ENCODE data around the gene TBX6.
A peak's percentile ranks its signal among the peaks of the same experiment; 100 is the strongest.

Gene TBX6

DNA sequence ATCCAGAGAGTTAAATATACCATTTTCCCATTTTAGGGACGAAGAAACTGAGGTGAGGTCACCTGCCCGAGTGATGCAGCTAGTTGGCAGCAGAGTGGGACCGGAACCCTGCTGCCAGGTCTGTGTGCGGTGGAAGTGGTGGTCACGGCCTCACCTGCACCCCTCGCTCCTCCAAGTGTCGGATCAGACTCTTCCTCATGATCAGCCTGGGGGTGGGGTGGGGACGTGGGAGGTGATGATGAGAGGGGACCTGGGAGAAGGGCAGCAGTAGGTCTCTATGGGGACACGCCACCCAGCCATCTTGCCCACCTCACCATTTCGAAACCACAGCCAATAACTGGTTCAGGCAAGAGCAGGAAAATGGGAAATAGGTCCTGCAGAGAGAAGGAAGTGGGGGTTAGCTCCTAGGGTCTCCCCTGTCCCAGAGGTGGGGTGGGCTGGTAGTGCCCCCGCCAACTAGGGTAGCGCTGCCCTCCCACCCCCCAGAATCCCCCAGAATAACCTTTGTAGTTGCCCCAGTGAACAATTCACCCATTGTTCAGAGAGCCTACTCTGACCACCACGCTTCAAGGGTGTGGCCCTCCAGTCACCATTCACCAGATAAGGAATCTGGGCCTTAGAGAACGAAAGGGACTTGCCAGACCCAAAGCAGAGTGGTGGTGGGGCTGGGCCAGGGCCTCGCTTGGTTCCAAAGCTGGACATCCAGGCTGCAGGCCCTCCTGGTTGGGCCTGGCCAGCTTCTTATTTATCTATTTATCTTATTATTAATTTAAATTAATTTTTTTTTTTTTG lies 16.5 kb upstream of the TBX6 start:
- H2BK12ac ChIP-seq (ENCODE audit: low read length in 2 of 2) = no peak overlapping the region
- no peak overlapping the region for H2BK15ac ChIP-seq (ENCODE audit: low read depth, poor library complexity, severe bottlenecking)
- WGBS = 94% methylated on average over 12 of the region's 15 CpGs

DNA sequence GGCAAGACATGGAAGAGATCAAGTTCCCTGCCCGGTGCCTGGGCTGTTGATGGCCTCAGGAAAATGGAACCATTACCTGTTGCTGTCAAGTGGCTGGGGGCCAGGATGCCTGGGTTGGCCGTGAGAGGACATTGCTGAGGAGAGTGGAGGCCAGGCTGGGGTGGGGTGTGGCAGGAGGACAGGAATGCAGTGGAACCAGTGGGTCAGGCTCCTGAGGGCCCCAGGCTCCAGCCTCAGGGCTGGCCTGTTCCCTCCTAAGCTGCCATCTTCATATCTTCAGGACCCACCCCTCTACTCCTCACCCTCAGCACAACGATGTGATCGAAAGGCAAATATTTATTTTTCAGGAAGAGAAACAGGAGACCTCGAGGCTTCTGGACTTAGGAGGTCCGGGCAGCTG lies 12.8 kb upstream of the TBX6 start:
- Histone ChIP-seq H2AK5ac (ENCODE audit: low read length, severe bottlenecking) (no peak overlapping the region), H3K4me3 (ENCODE audit: insufficient read depth in 1 of 2, low read depth in 1 of 2, low read length in 2 of 2) (no peak overlapping the region), H3K36me3 (ENCODE audit: control insufficient read depth in 1 of 2, insufficient read depth in 2 of 2, low read depth in 1 of 2, low read length in 2 of 2) (peaks cover 37 to 53% of the 10 kb centered on the region in 2 experiments), H2AFZ (ENCODE audit: low read depth, low read length) (no peak overlapping the region), H3K4ac (ENCODE audit: low read depth in 1 of 2, low read length in 2 of 2) (no peak overlapping the region), H4K8ac (ENCODE audit: low read length) (no peak overlapping the region), H2BK5ac (ENCODE audit: low read depth, low read length, poor library complexity, severe bottlenecking) (no peak overlapping the region), H3K27me3 (ENCODE audit: control insufficient read depth in 1 of 2, insufficient read depth in 1 of 2, low read length in 2 of 2) (no peaks in the 10 kb centered on the region), H3K23ac (ENCODE audit: low read length in 2 of 2) (no peak overlapping the region), H3K79me1 (replicated peaks; ENCODE audit: low read length, poor library complexity, severe bottlenecking) (no peaks in the 10 kb centered on the region), H2BK120ac (ENCODE audit: low read depth, low read length) (no peak overlapping the region), H2BK15ac (ENCODE audit: low read depth, poor library complexity, severe bottlenecking) (no peak overlapping the region), H2BK12ac (ENCODE audit: low read length in 2 of 2) (no peak overlapping the region), H3K4me1 (ENCODE audit: control insufficient read depth, insufficient read depth, low read depth, low read length) (no peaks in the 10 kb centered on the region), H3K4me2 (ENCODE audit: low read length, poor library complexity, severe bottlenecking) (no peak overlapping the region), H3K9ac (ENCODE audit: low read length) (no peak overlapping the region), H3K9me3 (ENCODE audit: control insufficient read depth, low read length) (no peaks in the 10 kb centered on the region), H3K14ac (ENCODE audit: low read length in 2 of 2) (no peak overlapping the region), H4K91ac (ENCODE audit: low read length) (no peak overlapping the region), H3K18ac (ENCODE audit: low read depth in 1 of 2, low read length in 2 of 2) (no peak overlapping the region), H3K27ac (ENCODE audit: low read length, poor library complexity, severe bottlenecking) (no peak overlapping the region)
- no peak for DNase-seq
- 94% methylated on average over 5 of the region's 6 CpGs for WGBS

More for the DNA sequence above, 16.5 kb upstream of the TBX6 start:
- H2AFZ ChIP-seq (ENCODE audit: low read depth, low read length) = no peak overlapping the region
- H3K4me1 ChIP-seq (ENCODE audit: control insufficient read depth, insufficient read depth, low read depth, low read length) = peaks cover 6% of the 10 kb centered on the region
- H3K9ac ChIP-seq (ENCODE audit: low read length) = no peak overlapping the region
- H2BK120ac ChIP-seq (ENCODE audit: low read depth, low read length) = no peak overlapping the region
- H4K91ac ChIP-seq (ENCODE audit: low read length) = no peak overlapping the region
- no peak overlapping the region for H3K14ac ChIP-seq (ENCODE audit: low read length in 2 of 2)
- H3K4me2 ChIP-seq (ENCODE audit: low read length, poor library complexity, severe bottlenecking) = no peak overlapping the region
- H3K4ac ChIP-seq (ENCODE audit: low read depth in 1 of 2, low read length in 2 of 2) = no peak overlapping the region
- no peak for DNase-seq
- H3K18ac ChIP-seq (ENCODE audit: low read depth in 1 of 2, low read length in 2 of 2) = no peak overlapping the region
- H2BK5ac ChIP-seq (ENCODE audit: low read depth, low read length, poor library complexity, severe bottlenecking) = no peak overlapping the region
- H3K9me3 ChIP-seq (ENCODE audit: control insufficient read depth, low read length) = no peaks in the 10 kb centered on the region
- no peak overlapping the region for H2AK5ac ChIP-seq (ENCODE audit: low read length, severe bottlenecking)
- no peak overlapping the region for H4K8ac ChIP-seq (ENCODE audit: low read length)
- H3K4me3 ChIP-seq (ENCODE audit: insufficient read depth in 1 of 2, low read depth in 1 of 2, low read length in 2 of 2) = no peak overlapping the region
- no peak overlapping the region for H3K27ac ChIP-seq (ENCODE audit: low read length, poor library complexity, severe bottlenecking)
- no peak overlapping the region for H3K23ac ChIP-seq (ENCODE audit: low read length in 2 of 2)
- H3K27me3 ChIP-seq (ENCODE audit: control insufficient read depth in 1 of 2, insufficient read depth in 1 of 2, low read length in 2 of 2) = no peaks in the 10 kb centered on the region
- H3K36me3 ChIP-seq (ENCODE audit: control insufficient read depth in 1 of 2, insufficient read depth in 2 of 2, low read depth in 1 of 2, low read length in 2 of 2) = peaks cover 54 to 76% of the 10 kb centered on the region in 2 experiments
- H3K79me1 ChIP-seq (replicated peaks; ENCODE audit: low read length, poor library complexity, severe bottlenecking) = no peaks in the 10 kb centered on the region

DNA sequence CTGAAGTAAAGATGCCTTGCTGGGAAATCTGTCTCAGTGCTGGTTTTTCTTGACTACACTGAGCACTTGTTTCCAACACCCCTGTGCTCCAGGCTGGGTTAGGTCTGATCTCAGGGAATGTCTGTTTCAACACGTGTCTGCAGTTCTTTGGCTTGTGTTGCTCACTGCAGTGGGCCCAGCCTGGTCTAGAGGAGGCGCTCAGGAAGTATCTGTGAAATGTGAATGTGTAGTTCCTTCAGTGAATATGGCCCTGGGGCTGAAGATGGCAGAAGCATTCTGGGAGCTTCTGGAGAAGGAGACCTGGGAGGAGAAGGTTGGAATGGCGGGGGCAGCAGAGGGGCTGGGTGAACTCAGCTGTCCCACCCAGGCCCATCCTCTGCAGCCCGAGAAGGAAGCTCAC lies 12.4 kb upstream of the TBX6 start:
- H3K9me3 ChIP-seq (ENCODE audit: control insufficient read depth, low read length) = no peaks in the 10 kb centered on the region
- H3K4ac ChIP-seq (ENCODE audit: low read depth in 1 of 2, low read length in 2 of 2) = no peak overlapping the region
- no peak overlapping the region for H3K18ac ChIP-seq (ENCODE audit: low read depth in 1 of 2, low read length in 2 of 2)
- no peak overlapping the region for H3K9ac ChIP-seq (ENCODE audit: low read length)
- no peak overlapping the region for H4K8ac ChIP-seq (ENCODE audit: low read length)
- no peak overlapping the region for H2AK5ac ChIP-seq (ENCODE audit: low read length, severe bottlenecking)
- H2AFZ ChIP-seq (ENCODE audit: low read depth, low read length) = no peak overlapping the region
- no peak overlapping the region for H2BK15ac ChIP-seq (ENCODE audit: low read depth, poor library complexity, severe bottlenecking)
- no peak overlapping the region for H2BK12ac ChIP-seq (ENCODE audit: low read length in 2 of 2)
- no peaks in the 10 kb centered on the region for H3K4me1 ChIP-seq (ENCODE audit: control insufficient read depth, insufficient read depth, low read depth, low read length)
- H3K4me2 ChIP-seq (ENCODE audit: low read length, poor library complexity, severe bottlenecking) = no peak overlapping the region
- H3K14ac ChIP-seq (ENCODE audit: low read length in 2 of 2) = no peak overlapping the region
- H3K36me3 ChIP-seq (ENCODE audit: control insufficient read depth in 1 of 2, insufficient read depth in 2 of 2, low read depth in 1 of 2, low read length in 2 of 2) = peaks cover 37 to 53% of the 10 kb centered on the region in 2 experiments
- no peak overlapping the region for H2BK120ac ChIP-seq (ENCODE audit: low read depth, low read length)
- no peaks in the 10 kb centered on the region for H3K79me1 ChIP-seq (replicated peaks; ENCODE audit: low read length, poor library complexity, severe bottlenecking)
- H2BK5ac ChIP-seq (ENCODE audit: low read depth, low read length, poor library complexity, severe bottlenecking) = no peak overlapping the region
- no peak overlapping the region for H3K27ac ChIP-seq (ENCODE audit: low read length, poor library complexity, severe bottlenecking)
- no peaks in the 10 kb centered on the region for H3K27me3 ChIP-seq (ENCODE audit: control insufficient read depth in 1 of 2, insufficient read depth in 1 of 2, low read length in 2 of 2)
- H3K4me3 ChIP-seq (ENCODE audit: insufficient read depth in 1 of 2, low read depth in 1 of 2, low read length in 2 of 2) = no peak overlapping the region
- no peak for DNase-seq
- H3K23ac ChIP-seq (ENCODE audit: low read length in 2 of 2) = no peak overlapping the region
- H4K91ac ChIP-seq (ENCODE audit: low read length) = no peak overlapping the region
- WGBS = 85% methylated on average over 4 of the region's 4 CpGs

DNA sequence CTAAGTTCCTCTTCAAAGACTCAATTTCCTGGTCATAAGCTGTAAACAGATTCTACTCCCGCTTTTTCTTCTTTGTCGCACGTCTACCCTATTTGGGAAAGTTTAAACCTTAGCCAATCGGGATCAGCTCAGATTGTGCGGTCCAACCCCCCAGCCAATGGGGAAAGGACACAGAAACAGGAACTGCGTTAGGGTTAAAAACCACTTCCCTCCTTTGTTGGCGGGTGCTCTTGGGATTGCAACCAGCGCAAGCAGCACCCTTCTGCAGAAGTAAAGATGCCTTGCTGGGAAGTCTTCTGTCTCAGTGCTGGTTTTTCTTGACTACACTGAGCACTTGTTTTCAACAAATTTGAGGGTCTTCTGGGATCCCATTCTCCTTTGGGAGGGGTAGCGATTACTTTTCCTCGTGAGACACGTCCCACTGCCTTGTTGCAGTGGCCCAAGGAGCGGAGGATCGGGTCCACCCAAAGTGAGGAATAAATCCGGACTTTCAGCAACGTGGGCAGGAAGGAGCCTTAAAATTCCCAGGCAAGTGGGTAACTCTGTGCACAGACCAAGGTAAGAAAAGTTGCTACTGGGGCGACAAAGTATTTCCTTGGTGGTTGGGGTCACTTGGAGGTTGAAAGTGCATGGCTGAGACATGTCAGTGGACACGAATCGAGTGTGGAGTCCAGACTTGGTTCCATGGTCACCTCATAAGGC lies 5.3 kb upstream of the TBX6 start:
- Histone ChIP-seq H3K4ac (ENCODE audit: low read depth in 1 of 2, low read length in 2 of 2) (peak overlapping the region; percentile 27 to 97), H3K23ac (ENCODE audit: low read length in 2 of 2) (no peak overlapping the region), H4K91ac (ENCODE audit: low read length) (peak overlapping the region; percentile 92), H3K27ac (ENCODE audit: low read length, poor library complexity, severe bottlenecking) (no peak overlapping the region), H2BK5ac (ENCODE audit: low read depth, low read length, poor library complexity, severe bottlenecking) (no peak overlapping the region), H2BK120ac (ENCODE audit: low read depth, low read length) (peak overlapping the region; percentile 29), H3K27me3 (ENCODE audit: control insufficient read depth in 1 of 2, insufficient read depth in 1 of 2, low read length in 2 of 2) (no peaks in the 10 kb centered on the region), H3K9me3 (ENCODE audit: control insufficient read depth, low read length) (peaks cover 12% of the 10 kb centered on the region), H3K79me1 (replicated peaks; ENCODE audit: low read length, poor library complexity, severe bottlenecking) (peaks cover 12% of the 10 kb centered on the region), H3K14ac (ENCODE audit: low read length in 2 of 2) (no peak overlapping the region), H3K36me3 (ENCODE audit: control insufficient read depth in 1 of 2, insufficient read depth in 2 of 2, low read depth in 1 of 2, low read length in 2 of 2) (peaks cover 13 to 18% of the 10 kb centered on the region in 2 experiments), H3K4me3 (ENCODE audit: insufficient read depth in 1 of 2, low read depth in 1 of 2, low read length in 2 of 2) (peak overlapping the region in 1 of 2 experiments; percentile 78), H3K18ac (ENCODE audit: low read depth in 1 of 2, low read length in 2 of 2) (peak overlapping the region; percentile 55 to 81), H3K9ac (ENCODE audit: low read length) (peak overlapping the region; percentile 93), H3K4me2 (ENCODE audit: low read length, poor library complexity, severe bottlenecking) (no peak overlapping the region), H4K8ac (ENCODE audit: low read length) (peak overlapping the region; percentile 88), H2AFZ (ENCODE audit: low read depth, low read length) (peak overlapping the region; percentile 55), H2BK15ac (ENCODE audit: low read depth, poor library complexity, severe bottlenecking) (no peak overlapping the region), H3K4me1 (ENCODE audit: control insufficient read depth, insufficient read depth, low read depth, low read length) (peaks cover 25% of the 10 kb centered on the region), H2AK5ac (ENCODE audit: low read length, severe bottlenecking) (peak overlapping the region; percentile 7), H2BK12ac (ENCODE audit: low read length in 2 of 2) (no peak overlapping the region)
- 98% methylated on average over 18 of the region's 18 CpGs for WGBS
- no peak for DNase-seq
